Measurements from ENCODE around the gene TMEM245. TPM values are rescaled to one million over a fixed set of nuclear protein-coding genes. Genes with fewer than 3 reads are reported as not detected.

The TMEM245 gene
- total RNA-seq, 1 donor from 2014 or later = 52.2 TPM

- DNase-seq (ENCODE audit: low read depth) (no peak), FAIRE-seq (no peak)
- H4K20me1 ChIP-seq (ENCODE audit: insufficient read depth, low read length) = peaks cover 3% of the 10 kb centered on the region
- H3K27me3 ChIP-seq (ENCODE audit: insufficient read depth, low read length) = no peaks in the 10 kb centered on the region
- no peaks in the 10 kb centered on the region for H3K9me3 ChIP-seq (ENCODE audit: insufficient read depth, low read depth, low read length)
- Mint-ChIP-seq H3K36me3 (ENCODE audit: low read depth, unreplicated experiment) (no peaks in the 10 kb centered on the region), H3K4me1 (ENCODE audit: low read depth, unreplicated experiment) (no peaks in the 10 kb centered on the region), H3K27ac (ENCODE audit: unreplicated experiment) (no peak overlapping the region), H3K4me3 (ENCODE audit: unreplicated experiment) (no peak overlapping the region), H3K27me3 (ENCODE audit: low read depth, unreplicated experiment) (peaks cover 6% of the 10 kb centered on the region), H3K9me3 (ENCODE audit: unreplicated experiment) (no peaks in the 10 kb centered on the region)
- H3K4me2 ChIP-seq (ENCODE audit: low read length) = no peak overlapping the region
- H2AFZ ChIP-seq (ENCODE audit: low read depth, low read length) = no peak overlapping the region
- H3K79me2 ChIP-seq (ENCODE audit: insufficient read depth, low read length) = peaks cover 5% of the 10 kb centered on the region
- TF ChIP-seq EZH2 (IDR thresholded peaks at IDR 0.05; ENCODE audit: insufficient read depth, low read length) (no peak), CTCF (IDR thresholded peaks at IDR 0.05; ENCODE audit: insufficient read depth, low read depth, low read length) (no peak)
- H3K36me3 ChIP-seq (ENCODE audit: insufficient read depth, low read length) = no peaks in the 10 kb centered on the region
- no peak overlapping the region for H3K4me3 ChIP-seq (ENCODE audit: insufficient read depth, low read depth, low read length)
- no peak overlapping the region for H3K27ac ChIP-seq (ENCODE audit: low read depth, low read length)
- no peak overlapping the region for H3K9ac ChIP-seq (ENCODE audit: low read length)
- no peaks in the 10 kb centered on the region for H3K4me1 ChIP-seq (ENCODE audit: insufficient read depth, low read length)
These were observed 4.4 kb upstream of the TMEM245 start for GRCh38 chr9:109124121-109124520.

GRCh38 chr9:109122726-109123621 lies 3.2 kb upstream of the TMEM245 start:
- FAIRE-seq = no peak
- Histone ChIP-seq H3K4me1 (ENCODE audit: insufficient read depth, low read length) (peaks cover 8% of the 10 kb centered on the region), H2AFZ (ENCODE audit: low read depth, low read length) (no peak overlapping the region), H3K27me3 (ENCODE audit: insufficient read depth, low read length) (no peaks in the 10 kb centered on the region), H3K36me3 (ENCODE audit: insufficient read depth, low read length) (no peaks in the 10 kb centered on the region), H3K4me2 (ENCODE audit: low read length) (no peak overlapping the region), H3K27ac (ENCODE audit: low read depth, low read length) (no peak overlapping the region), H3K9ac (ENCODE audit: low read length) (no peak overlapping the region), H3K4me3 (ENCODE audit: insufficient read depth, low read depth, low read length) (no peak overlapping the region), H3K79me2 (ENCODE audit: insufficient read depth, low read length) (peaks cover 16% of the 10 kb centered on the region), H4K20me1 (ENCODE audit: insufficient read depth, low read length) (peaks cover 14% of the 10 kb centered on the region), H3K9me3 (ENCODE audit: insufficient read depth, low read depth, low read length) (no peaks in the 10 kb centered on the region)
- H3K4me1 Mint-ChIP-seq (ENCODE audit: low read depth, unreplicated experiment) = peaks cover 5% of the 10 kb centered on the region
- H3K36me3 Mint-ChIP-seq (ENCODE audit: low read depth, unreplicated experiment) = no peaks in the 10 kb centered on the region
- H3K27me3 Mint-ChIP-seq (ENCODE audit: low read depth, unreplicated experiment) = peaks cover 6% of the 10 kb centered on the region
- H3K27ac Mint-ChIP-seq (ENCODE audit: unreplicated experiment) = no peak overlapping the region
- H3K9me3 Mint-ChIP-seq (ENCODE audit: unreplicated experiment) = no peaks in the 10 kb centered on the region
- TF ChIP-seq EZH2 (IDR thresholded peaks at IDR 0.05; ENCODE audit: insufficient read depth, low read length) (no peak), CTCF (IDR thresholded peaks at IDR 0.05; ENCODE audit: insufficient read depth, low read depth, low read length) (no peak)
- no peak for DNase-seq (ENCODE audit: low read depth)
- no peak overlapping the region for H3K4me3 Mint-ChIP-seq (ENCODE audit: unreplicated experiment)
